IPS-18c (cell line): ENCODE results near the gene VPS37B.

ENCODE experiments used
- H3K4me3 ChIP-seq: 2 replicates; pipeline ENCODE4 v1.7.0; 2013; ENCODE audit warnings: low read depth, mild to moderate bottlenecking, low read length, moderate library complexity; ENCODE audit not compliant: insufficient read depth
- H3K9me3 ChIP-seq: one replicate; pipeline ENCODE4 v1.6.1; 2013; ENCODE audit warnings: mild to moderate bottlenecking, low read length, moderate library complexity; ENCODE audit not compliant: control insufficient read depth, insufficient read depth

The VPS37B gene

DNA sequence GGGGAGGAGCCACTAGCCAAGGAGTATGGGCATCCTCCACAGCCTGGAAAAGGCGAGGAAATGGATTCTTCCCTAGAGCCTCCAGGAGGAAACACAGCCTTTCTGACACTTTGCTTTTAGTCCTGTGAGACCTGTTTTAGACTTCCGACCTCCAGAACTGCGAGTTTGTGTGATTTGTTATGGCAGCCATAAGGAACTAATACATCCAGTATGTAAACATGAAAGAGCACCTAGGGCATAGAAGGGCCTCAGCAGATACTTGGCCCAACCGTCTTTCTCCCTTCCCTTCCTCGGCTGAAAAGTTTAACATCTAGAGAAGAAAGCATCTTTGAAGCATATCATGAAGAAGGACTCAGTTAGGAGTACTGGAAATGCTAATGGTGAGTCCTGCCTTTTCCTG, 57.1 kb downstream of the VPS37B start:
- Histone ChIP-seq H3K9me3 (no peaks in the 10 kb centered on the region), H3K4me3 (no peak overlapping the region)

DNA sequence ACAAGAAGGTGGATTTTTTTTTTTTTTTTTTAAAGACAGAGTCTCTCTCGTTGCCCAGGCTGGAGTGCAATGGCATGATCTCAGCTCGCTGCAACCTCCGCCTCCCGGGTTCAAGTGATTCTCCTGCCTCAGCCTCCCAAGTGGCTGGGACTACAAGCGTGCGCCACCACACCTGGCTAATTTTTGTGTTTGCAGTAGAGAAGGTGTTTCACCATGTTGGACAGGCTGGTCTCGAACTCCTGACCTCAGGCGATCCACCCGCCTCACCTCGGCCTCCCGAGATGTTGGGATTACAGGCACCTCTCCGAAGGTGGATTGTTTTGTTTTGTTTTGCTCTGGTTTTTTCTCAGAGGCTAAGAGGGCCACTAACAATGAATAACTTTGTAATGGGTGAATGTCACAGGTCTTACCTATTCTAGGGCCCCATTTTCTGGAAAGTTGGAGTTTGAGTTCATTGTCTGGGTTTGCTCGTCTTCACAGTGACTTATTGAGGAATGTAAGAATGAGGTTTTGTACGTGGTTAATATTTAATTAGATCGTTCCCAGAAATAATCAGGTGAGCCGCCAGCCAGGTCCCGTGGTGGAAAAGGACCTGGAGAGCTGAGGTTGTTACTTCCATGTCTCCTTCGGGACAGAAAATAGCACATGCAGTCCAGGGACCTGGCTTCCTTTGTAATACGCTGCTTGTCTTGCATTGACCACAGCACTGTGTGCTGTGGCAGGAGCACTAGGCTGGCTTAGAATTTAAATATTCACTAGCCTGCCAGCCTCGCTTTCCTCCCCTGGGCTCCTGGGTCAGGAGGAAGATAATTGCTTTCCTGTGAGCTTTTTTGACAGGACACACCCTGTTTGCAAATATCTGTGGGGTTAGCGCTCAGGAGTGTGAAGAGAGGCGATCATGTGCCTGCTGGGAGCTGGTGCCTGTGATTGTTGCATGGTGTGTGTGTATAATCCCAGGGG, 58.3 kb downstream of the VPS37B start:
- Histone ChIP-seq H3K4me3 (0 out of 2 replicates have a peak overlapping the region, but pooled peaks have one; percentile 9), H3K9me3 (no peaks in the 10 kb centered on the region)

DNA sequence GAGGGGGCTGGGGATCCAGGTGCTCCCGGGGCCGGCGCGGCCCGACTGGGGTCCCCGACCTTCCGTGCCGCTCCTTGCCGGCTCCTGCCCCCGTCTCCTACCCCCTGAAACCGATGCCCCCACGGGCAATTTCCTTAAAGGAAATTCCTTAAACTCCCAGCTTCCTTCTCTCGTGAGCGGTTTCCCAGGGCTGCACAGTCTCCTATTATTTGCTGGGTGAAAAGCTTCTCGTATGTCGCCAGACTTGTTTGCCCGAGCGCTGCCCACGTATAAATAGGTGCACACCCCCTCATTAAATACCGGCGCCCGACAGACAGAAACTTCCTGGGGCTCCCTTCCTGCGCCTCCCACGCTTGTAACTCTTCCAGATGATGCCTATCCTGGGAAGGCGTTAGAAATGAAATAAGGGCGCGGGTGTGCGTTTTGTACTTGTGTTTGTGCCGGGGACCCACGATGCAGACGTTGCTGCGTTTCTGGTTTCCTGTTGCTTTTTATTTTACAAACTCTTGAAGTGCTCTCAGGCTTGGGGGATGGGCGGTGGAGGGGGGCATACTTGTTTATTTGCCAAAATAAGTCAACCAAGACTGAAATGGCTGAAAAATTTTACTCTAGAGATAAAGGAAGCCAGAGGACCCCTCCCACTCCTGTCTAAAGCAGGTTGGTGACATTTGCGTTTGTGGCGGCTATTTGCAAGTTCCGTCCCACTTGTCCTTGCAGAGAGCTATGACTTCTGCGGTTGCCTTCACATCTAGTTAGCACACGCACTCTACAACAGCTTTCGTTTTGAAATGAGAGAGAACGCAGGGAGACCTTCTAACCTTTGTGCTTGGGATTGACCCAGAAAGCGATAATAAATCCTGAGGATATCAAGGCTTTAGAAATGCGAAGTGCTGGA, 59.6 kb downstream of the VPS37B start:
- no peaks in the 10 kb centered on the region for H3K9me3 ChIP-seq

DNA sequence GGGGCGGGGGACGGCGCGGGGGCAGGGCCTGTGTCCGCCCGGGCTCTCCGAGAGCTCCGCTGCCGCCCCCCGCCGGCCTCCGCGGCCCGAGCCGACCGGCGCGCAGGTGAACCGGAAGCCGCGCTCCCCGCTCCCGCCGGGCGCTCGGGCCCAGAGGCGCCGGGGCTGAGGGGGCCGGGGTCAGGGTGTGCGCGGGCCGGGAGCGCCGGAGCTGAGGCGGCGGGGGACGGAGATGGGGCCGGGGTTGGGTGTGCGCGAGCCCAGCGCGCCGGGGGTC, 60.2 kb downstream of the VPS37B start:
- Histone ChIP-seq H3K4me3 (peak overlapping the region; percentile 54), H3K9me3 (no peaks in the 10 kb centered on the region)

More for the DNA sequence above, 59.6 kb downstream of the VPS37B start:
- H3K4me3 ChIP-seq, result peak overlapping the region; percentile 54

DNA sequence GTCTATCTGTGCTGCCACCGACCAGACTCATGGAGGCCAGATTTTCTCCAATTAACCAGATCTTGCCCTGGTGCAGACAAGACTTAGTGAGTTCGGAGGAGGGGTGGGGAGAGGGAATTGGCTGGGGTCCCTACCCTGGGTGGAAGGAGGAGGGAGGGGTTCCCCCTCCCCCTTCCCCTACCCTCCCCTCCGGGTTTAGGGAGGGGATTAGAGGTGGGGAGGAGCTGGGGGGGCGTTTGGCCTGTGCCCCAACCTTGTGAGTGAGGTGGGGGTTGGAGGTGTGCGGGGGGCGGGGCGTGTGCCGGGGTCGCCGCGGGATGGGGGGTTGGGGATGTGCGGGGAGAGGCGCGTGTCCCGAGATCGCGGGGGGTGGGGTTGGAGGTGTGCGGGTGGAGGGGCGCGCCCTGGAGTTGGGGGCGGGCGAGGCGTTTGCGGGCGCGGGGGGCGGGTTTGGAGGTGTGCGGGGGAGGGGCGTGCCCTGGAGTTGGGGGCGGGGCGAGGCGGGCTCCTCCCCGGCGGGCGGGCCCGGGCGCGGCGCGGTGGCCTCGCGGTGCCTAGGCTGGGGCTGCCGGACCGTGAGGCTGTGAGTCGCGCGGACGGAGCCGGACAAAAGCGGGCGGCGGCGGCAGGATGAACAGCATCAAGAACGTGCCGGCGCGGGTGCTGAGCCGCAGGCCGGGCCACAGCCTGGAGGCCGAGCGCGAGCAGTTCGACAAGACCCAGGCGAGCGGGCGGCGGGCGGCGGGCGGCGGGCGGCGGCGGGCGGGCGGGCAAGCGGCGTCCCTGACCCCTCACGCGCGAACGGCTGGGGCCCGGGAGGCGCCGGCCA, 60.8 kb downstream of the VPS37B start, which contains the start of gene HIP1R:
Gene HIP1R (plus strand): TSS at position 537 of the 829 bp plus-strand sequence. CDS start 94 bp downstream, at position 631.
- Histone ChIP-seq H3K4me3 (peak within 1 kb of the TSS; percentile 54), H3K9me3 (no peaks in the 10 kb centered on the region)

DNA sequence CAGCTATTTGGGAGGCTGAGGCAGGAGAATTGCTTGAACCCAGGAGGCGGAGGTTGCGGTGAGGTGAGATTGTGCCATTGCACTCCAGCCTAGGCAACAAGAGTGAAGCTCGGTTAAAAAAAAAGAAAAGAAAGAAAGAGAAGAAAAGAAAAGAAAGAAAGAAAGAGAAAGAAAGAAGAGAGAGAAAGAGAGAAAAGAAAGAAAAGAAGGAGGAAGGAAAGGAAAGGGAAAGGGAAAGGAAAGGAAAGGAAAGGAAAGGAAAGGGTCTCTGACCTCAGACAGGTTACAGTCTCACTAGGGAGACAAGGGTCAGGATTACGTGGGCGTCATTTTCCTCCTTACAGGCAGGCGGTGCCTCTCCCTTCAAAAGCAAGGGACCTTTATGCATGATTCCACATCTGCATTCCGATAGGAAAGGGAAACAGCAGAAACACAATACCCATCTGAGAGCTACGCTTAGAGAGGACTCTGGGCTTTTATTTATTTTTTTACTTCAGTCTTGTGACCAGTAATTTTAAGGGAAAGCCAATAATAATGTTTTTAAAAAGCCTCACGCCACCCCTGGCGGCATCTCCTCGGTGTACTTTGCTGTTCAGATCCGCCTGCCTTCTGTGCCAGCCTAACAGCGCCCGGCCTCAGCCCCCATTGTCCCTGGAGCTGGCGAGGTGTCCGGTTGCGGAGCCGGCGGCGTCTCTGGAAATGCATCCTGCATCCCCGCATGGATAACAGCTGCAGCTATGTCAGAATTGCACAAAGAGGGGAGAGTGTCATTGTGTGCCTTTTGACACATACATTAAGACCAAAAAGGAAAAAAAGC, 61.6 kb downstream of the VPS37B start:
- Histone ChIP-seq H3K4me3 (peak overlapping the region; percentile 50), H3K9me3 (no peaks in the 10 kb centered on the region)

DNA sequence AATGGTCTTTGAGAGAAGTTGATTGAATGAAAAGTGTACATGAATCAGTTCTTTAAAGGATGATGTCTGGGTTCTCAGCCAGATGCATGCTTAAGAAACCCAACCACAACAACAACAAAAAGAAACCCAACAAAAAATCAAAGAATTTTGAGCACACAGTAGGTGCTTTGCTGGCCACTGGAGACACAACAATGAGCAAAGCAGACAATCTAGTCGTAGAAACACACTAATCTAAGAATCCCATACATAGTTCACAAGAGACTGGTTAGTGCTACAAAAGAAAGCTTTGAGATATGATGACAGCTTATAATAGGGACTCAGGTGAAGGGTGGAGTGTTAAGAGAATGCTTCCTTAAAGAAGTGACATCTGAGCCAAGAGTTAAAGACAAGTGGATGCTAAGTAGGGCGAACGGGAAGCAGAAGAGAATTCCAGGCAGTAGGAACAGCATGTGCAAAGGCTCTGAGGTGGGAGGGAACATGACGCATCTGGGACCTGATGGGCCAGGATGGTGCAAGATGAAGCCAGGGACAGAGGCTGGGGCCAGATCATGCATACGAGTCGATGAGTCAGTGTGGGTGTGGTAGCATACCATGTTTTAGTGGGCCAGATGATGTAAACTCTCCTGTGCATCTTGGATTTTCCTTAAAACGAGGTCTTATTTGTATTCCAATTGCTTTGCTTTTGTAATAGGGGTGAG, 65.3 kb downstream of the VPS37B start:
- no peak overlapping the region for H3K4me3 ChIP-seq
- no peaks in the 10 kb centered on the region for H3K9me3 ChIP-seq

DNA sequence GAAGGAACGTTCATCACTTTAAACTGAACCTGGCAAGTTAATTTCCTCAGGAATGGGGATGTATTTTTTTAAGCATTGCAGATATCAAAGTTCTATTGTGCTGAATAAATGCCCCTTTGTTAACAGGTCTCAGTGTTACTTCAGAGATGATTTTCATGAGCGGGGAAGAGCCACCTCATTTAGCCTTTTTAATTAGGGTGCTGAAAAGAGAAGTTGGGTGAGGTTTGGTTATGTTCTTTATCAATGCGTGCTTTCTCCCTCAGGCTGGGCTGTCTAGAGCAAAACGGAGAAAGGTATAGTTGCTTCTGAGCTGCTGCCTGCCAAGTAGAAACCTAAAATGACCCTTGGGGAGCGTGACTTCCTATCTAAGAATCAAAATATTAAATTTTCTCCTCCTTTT, 68.7 kb downstream of the VPS37B start:
- Histone ChIP-seq H3K9me3 (no peaks in the 10 kb centered on the region), H3K4me3 (no peak overlapping the region)

DNA sequence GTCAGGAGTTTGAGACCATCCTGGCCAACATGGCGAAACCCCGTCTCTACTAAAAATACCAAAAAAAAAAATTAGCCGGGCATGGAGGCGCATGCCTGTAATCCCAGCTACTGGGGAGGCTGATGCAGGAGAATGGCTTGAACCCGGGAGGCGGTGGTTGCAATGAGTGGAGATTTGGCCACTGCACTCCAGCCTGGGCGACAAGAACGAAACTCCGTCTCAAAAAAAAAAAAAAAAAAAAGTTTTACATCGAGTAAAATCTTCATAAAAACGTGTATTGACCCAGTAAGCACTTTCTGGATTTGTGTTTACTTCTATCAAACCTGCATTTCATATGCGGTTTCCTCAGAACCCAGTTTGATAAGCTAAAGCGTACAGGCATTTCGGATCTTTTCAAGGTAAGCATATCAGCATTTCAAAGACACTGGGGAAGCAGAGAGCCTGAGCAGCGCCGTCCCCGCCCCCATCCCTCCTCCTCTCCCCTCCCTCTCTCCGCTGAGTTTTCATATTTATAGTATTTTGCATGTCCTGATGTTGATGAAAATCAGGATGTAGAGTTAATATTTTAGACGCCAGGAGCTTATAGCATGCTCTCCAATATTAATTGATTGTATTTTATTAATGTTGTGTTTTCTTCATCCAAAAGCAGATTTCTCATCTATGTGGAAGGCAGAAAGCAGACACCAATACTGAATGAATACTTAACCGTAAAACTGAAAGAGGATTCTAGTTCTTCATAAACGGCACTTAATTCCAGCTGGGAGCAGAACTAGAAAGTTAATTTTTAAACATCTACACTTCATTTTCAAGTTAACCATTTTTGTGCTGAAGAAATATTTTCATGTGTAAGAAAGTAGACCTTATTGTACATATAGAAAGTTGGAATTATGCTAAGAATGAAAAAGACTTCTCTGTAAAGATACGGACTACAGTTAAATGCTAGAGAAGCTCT, 69.9 kb downstream of the VPS37B start:
- H3K9me3 ChIP-seq, result no peaks in the 10 kb centered on the region

DNA sequence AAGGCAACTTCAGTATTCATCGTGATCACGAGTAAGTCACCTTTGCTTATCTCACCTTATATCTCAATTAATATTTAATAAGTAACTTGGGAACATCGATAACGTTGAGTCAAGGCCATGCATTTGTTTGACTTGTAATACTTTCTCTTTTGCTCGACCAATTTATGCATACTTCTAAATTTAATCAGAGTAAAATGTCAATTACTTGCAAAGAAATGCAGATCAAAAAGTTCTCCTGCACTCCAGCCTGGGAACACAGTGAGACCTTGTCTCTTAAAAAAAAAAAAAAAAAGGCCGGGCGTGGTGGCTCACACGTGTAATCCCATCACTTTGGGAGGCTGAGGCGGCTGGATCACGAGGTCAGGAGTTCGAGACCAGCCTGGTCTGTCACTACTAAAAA, 72.5 kb downstream of the VPS37B start:
- no peak overlapping the region for H3K4me3 ChIP-seq
- H3K9me3 ChIP-seq, result no peaks in the 10 kb centered on the region

More for the DNA sequence above, 69.9 kb downstream of the VPS37B start:
- no peak overlapping the region for H3K4me3 ChIP-seq

DNA sequence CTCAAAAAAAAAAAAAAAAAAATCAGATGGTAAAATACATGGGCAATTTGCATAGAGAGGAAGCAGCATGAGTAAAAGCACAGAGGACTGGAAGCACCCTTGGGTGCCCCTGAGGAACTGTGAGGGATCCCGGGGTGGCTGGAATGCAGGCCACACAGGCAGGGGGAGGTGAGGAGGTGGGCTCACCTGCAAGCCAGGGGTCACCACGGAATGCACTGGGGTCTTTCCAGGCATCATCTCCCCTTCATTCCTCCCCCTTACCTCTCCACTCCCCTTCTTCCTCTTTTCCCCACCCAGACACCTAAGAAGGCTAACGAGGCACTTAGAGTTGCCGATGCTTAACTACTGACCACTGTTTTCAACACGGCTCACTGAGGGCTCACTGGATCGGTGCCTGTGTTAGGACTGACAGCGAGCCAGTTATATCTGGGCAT, 75.1 kb downstream of the VPS37B start:
- no peaks in the 10 kb centered on the region for H3K9me3 ChIP-seq

DNA sequence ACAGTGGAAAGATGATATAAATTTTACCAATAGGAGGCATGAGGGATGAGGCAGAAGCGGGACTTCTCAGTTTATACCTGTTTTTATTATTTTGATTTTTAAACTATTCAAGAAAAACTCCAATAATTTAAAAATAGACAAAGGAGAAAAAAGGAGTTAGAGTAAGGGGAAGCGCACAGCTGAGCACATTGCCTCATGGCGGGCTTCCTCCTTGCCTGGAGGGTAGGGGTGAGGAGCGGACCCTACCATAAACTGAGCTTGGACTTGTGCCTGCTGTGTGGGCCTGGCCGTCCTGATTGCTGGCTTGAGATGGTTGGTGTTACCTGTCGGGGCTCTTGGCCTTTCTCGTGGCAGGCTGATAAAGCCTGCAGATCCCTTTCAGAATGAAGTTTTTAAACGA, 75.8 kb downstream of the VPS37B start:
- Histone ChIP-seq H3K4me3 (no peak overlapping the region), H3K9me3 (no peaks in the 10 kb centered on the region)

More for the DNA sequence above, 75.1 kb downstream of the VPS37B start:
- H3K4me3 ChIP-seq, result no peak overlapping the region

DNA sequence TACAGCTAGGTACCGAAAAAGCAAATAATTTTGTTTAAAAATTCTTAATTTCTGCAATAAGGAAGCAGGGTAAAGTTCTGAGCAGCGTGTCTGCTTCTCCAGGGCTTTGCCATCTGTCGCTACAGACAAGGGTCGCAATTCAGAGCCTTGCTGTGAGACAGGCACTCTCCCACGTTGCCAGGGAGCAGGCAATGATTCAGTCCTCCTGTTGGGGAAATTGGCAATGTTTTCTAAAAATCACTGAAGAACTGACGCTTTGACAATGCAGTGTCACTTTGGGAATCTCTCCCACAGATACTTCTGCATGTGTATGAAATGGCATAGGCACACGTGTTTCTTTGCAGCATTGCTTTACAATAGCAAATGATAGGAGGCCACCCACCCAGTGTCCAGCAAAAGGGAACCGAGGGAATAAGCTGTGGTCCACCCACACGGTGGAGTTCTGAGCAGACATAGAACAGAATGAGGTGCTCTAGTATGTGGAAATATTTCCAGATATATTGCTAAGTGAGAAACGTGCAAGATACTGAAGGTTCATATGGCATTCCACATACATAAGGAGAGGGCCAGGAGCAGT, 76.6 kb downstream of the VPS37B start:
- no peaks in the 10 kb centered on the region for H3K9me3 ChIP-seq
- no peak overlapping the region for H3K4me3 ChIP-seq
